Heart left ventricle (tissue), 13 donors: ENCODE data around the gene CCNL2.

ENCODE experiments used
- CTCF ChIP-seq, 12 donors: fragments of 200-600 bp; sonication (generic) in 4 of 12; IDR thresholded peaks; one replicate each; pipeline versions ENCODE4 v1.5.0 to v1.8.0; 2018 to 2022; ENCODE audit warnings: antibody characterized with exemption in 12 of 12, mild to moderate bottlenecking in 5 of 12
- POLR2A ChIP-seq, 2 donors: fragments of 450-650 bp; IDR thresholded peaks; one replicate each; pipeline ENCODE4 v1.6.1; 2017; ENCODE audit warnings: antibody characterized with exemption in 2 of 2, mild to moderate bottlenecking in 2 of 2, moderate library complexity in 2 of 2
- donor health status: ischemic (EF 13 %, LVEDD 7.1; RV severe dilation, severe dysfunction).
- donor health status: DM: no; HTN: yes; CAD: no.
- donor health status: DM: no; HTN: no; CAD: no.
- donor health status: ischemic (EF 25% LVEDD 6.9; RV normal size, moderate dysfunction).
- donor health status: ischemic (EF 25% LVEDD 5.7; RV mildly dilated, moderate dysfunction).
- donor health status: ischemic (EF 35%, LVEDD 5.7; RV mildly dilated, moderate dysfunction).
- donor health status: nonischemic (EF 11% LVEDD 7.7; RV severe dilation, severe dysfunction).
- donor health status: DM: yes; HTN: yes; CAD: no.
- donor health status: PGD.
- donor health status: ischemic (EF 29% LVEDD 5.4; RV normal size, mild dysfunction).
- donor health status: nonischemic (EF 23%, LVEDD 6.1; RV moderate dilation, normal function).

- no peak for TF ChIP-seq POLR2A (IDR thresholded peaks at IDR 0.05)
- no peak for TF ChIP-seq CTCF (IDR thresholded peaks at IDR 0.05)
These were observed 37.5 kb upstream of the CCNL2 start for GRCh38 chr1:1436630-1437032.
